Astrocyte (in vitro differentiated cells and primary cell): ENCODE measurements around the gene PSKH1. TPM values are rescaled to one million over a fixed set of nuclear protein-coding genes. Genes with fewer than 3 reads are reported as not detected.

Experiments
- DNase-seq: peaks from one replicate; pipeline ENCODE4 v3.0.0-alpha.2; 2010; ENCODE audit warnings: low read depth
- FAIRE-seq: peaks from 2 replicates; lab custom pipeline; 2011; peaks lifted over from hg19 to GRCh38; lab: Jason Lieb, UNC
- H2AFZ ChIP-seq: 2 replicates; pipeline ENCODE4 v1.6.0; 2012; ENCODE audit warnings: low read depth, low read length, inconsistent platforms
- H3K27ac ChIP-seq: 2 replicates; pipeline ENCODE4 v1.5.1; 2011; ENCODE audit warnings: low read depth, low read length, inconsistent platforms
- H3K27me3 ChIP-seq: 2 replicates; pipeline ENCODE4 v1.6.0; 2011; ENCODE audit warnings: low read length, inconsistent platforms; ENCODE audit not compliant: insufficient read depth
- H3K36me3 ChIP-seq: 2 replicates; pipeline ENCODE4 v1.5.1; 2011; ENCODE audit warnings: low read length, inconsistent platforms; ENCODE audit not compliant: insufficient read depth
- H3K4me1 ChIP-seq: 2 replicates; pipeline ENCODE4 v1.5.1; 2011; ENCODE audit warnings: low read length, inconsistent platforms; ENCODE audit not compliant: insufficient read depth
- H3K4me2 ChIP-seq: 2 replicates; pipeline ENCODE4 v1.6.0; 2012; ENCODE audit warnings: low read length, inconsistent platforms
- H3K4me3 ChIP-seq: 2 replicates; pipeline ENCODE4 v1.5.1; 2011; ENCODE audit warnings: low read depth, mild to moderate bottlenecking, low read length, inconsistent platforms; ENCODE audit not compliant: insufficient read depth
- H3K79me2 ChIP-seq: 2 replicates; pipeline ENCODE4 v1.6.0; 2012; ENCODE audit warnings: mild to moderate bottlenecking, low read length, inconsistent platforms; ENCODE audit not compliant: insufficient read depth
- H3K9ac ChIP-seq: 2 replicates; pipeline ENCODE4 v1.6.0; 2012; ENCODE audit warnings: mild to moderate bottlenecking, low read length, inconsistent platforms
- H3K9me3 ChIP-seq: 2 replicates; pipeline ENCODE4 v1.5.1; 2012; ENCODE audit warnings: low read depth, mild to moderate bottlenecking, low read length, inconsistent platforms; ENCODE audit not compliant: insufficient read depth
- H4K20me1 ChIP-seq: 2 replicates; pipeline ENCODE4 v1.6.0; 2012; ENCODE audit warnings: low read length, inconsistent platforms; ENCODE audit not compliant: insufficient read depth
- H3K27ac Mint-ChIP-seq: one replicate; pipeline ENCODE4 v1.8.0; 2021; ENCODE audit warnings: mild to moderate bottlenecking, mixed read lengths; ENCODE audit not compliant: unreplicated experiment
- H3K27me3 Mint-ChIP-seq: one replicate; pipeline ENCODE4 v1.8.0; 2021; ENCODE audit warnings: low read depth, mixed read lengths; ENCODE audit not compliant: unreplicated experiment
- H3K36me3 Mint-ChIP-seq: one replicate; pipeline ENCODE4 v1.8.0; 2021; ENCODE audit warnings: low read depth, mixed read lengths; ENCODE audit not compliant: unreplicated experiment
- H3K4me1 Mint-ChIP-seq: one replicate; pipeline ENCODE4 v1.8.0; 2021; ENCODE audit warnings: low read depth, mixed read lengths; ENCODE audit not compliant: unreplicated experiment
- H3K4me3 Mint-ChIP-seq: one replicate; pipeline ENCODE4 v1.8.0; 2021; ENCODE audit warnings: mild to moderate bottlenecking, moderate library complexity, mixed read lengths; ENCODE audit not compliant: unreplicated experiment
- H3K9me3 Mint-ChIP-seq: one replicate; pipeline ENCODE4 v1.8.0; 2021; ENCODE audit warnings: mild to moderate bottlenecking, mixed read lengths; ENCODE audit not compliant: unreplicated experiment
- CTCF ChIP-seq: IDR thresholded peaks from 2 replicates; pipeline ENCODE4 v1.5.1; 2011; ENCODE audit warnings: low read depth, mild to moderate bottlenecking, inconsistent platforms, low read length, moderate library complexity; ENCODE audit not compliant: insufficient read depth
- EZH2 ChIP-seq: IDR thresholded peaks from 2 replicates; pipeline ENCODE4 v1.6.1; 2012; ENCODE audit warnings: mild to moderate bottlenecking, low read length, inconsistent platforms; ENCODE audit not compliant: insufficient read depth
- total RNA-seq: library from RNA; stranded (reverse); gene quantifications from 2 replicates; pipeline ENCODE4 v1.2.1, GENCODE V29; 2021

PSKH1 gene
- total RNA-seq, 1 donor from 2014 or later = 27.3 TPM

GRCh38 chr16:67915831-67916723 is 23.0 kb downstream of the PSKH1 start:
- FAIRE-seq = no peak
- Mint-ChIP-seq H3K4me1 (peaks cover 30% of the 10 kb centered on the region), H3K9me3 (no peaks in the 10 kb centered on the region), H3K27me3 (no peaks in the 10 kb centered on the region), H3K4me3 (no peak overlapping the region), H3K36me3 (peaks cover 10% of the 10 kb centered on the region), H3K27ac (peak overlapping the region; percentile 12)
- TF ChIP-seq CTCF = no peak
- no peak for TF ChIP-seq EZH2
- no peak overlapping the region for H3K4me3 ChIP-seq
- no peak overlapping the region for H3K9ac ChIP-seq
- peaks cover 29% of the 10 kb centered on the region for H3K79me2 ChIP-seq
- H3K4me2 ChIP-seq = no peak overlapping the region
- no peaks in the 10 kb centered on the region for H3K27me3 ChIP-seq
- no peak overlapping the region for H2AFZ ChIP-seq
- no peak for DNase-seq
- no peak overlapping the region for H3K27ac ChIP-seq
- peaks cover 66% of the 10 kb centered on the region for H4K20me1 ChIP-seq
- no peaks in the 10 kb centered on the region for H3K36me3 ChIP-seq
- H3K9me3 ChIP-seq = no peaks in the 10 kb centered on the region
- peaks cover 18% of the 10 kb centered on the region for H3K4me1 ChIP-seq

GRCh38 chr16:67917140-67917851 is 24.2 kb downstream of the PSKH1 start:
- Histone ChIP-seq H3K27me3 (no peaks in the 10 kb centered on the region), H3K9ac (peak overlapping the region; percentile 47), H3K36me3 (no peaks in the 10 kb centered on the region), H2AFZ (no peak overlapping the region), H3K79me2 (peaks cover 29% of the 10 kb centered on the region), H4K20me1 (peaks cover 72% of the 10 kb centered on the region), H3K4me3 (no peak overlapping the region), H3K4me1 (peaks cover 18% of the 10 kb centered on the region), H3K27ac (peak overlapping the region; percentile 32), H3K4me2 (peak overlapping the region; percentile 42), H3K9me3 (no peaks in the 10 kb centered on the region)
- H3K27me3 Mint-ChIP-seq = no peaks in the 10 kb centered on the region
- H3K36me3 Mint-ChIP-seq = peaks cover 8% of the 10 kb centered on the region
- DNase-seq (no peak), FAIRE-seq (no peak)
- no peaks in the 10 kb centered on the region for H3K9me3 Mint-ChIP-seq
- peak overlapping the region; percentile 60 for H3K27ac Mint-ChIP-seq
- peak overlapping the region; percentile 31 for H3K4me3 Mint-ChIP-seq
- TF ChIP-seq EZH2 (no peak), CTCF (no peak)
- H3K4me1 Mint-ChIP-seq = peaks cover 37% of the 10 kb centered on the region
